Suprapubic skin (tissue), 4 donors: ENCODE measurements around the gene DHDH. TPM values are rescaled to one million over a fixed set of nuclear protein-coding genes. Genes with fewer than 3 reads are reported as not detected.
"Not testable (repeated sequence)": the region's sequence is repeated elsewhere in the genome, so short reads cannot be mapped to it uniquely, and the experiment has no call there.

Experiments used
- DNase-seq, 2 donors: peaks; one replicate each; pipeline ENCODE4 v3.0.0-alpha.2; 2019; ENCODE audit warnings: low spot score in 2 of 2
- H3K27ac ChIP-seq: fragments of 200-600 bp; sonication (generic); one replicate; pipeline ENCODE4 v1.5.1; 2019
- H3K27me3 ChIP-seq: fragments of 200-600 bp; sonication (generic); one replicate; pipeline ENCODE4 v1.5.1; 2019
- H3K36me3 ChIP-seq: fragments of 200-600 bp; sonication (generic); one replicate; pipeline ENCODE4 v1.5.1; 2019
- H3K4me1 ChIP-seq: fragments of 200-600 bp; sonication (generic); one replicate; pipeline ENCODE4 v1.5.1; 2019
- H3K4me3 ChIP-seq: fragments of 200-600 bp; sonication (generic); one replicate; pipeline ENCODE4 v1.5.1; 2019; ENCODE audit warnings: mild to moderate bottlenecking
- H3K9me3 ChIP-seq: fragments of 200-600 bp; sonication (generic); one replicate; pipeline ENCODE4 v1.5.1; 2019
- CTCF ChIP-seq, 2 donors: fragments of 200-600 bp in 1 of 2; fragments of 450-650 bp in 1 of 2; sonication (generic) in 1 of 2; IDR thresholded peaks; one replicate each; pipeline ENCODE4 v1.5.1; 2016 to 2019; ENCODE audit warnings: antibody characterized with exemption in 2 of 2, mild to moderate bottlenecking in 1 of 2, moderate library complexity in 1 of 2
- EP300 ChIP-seq: sonication (generic); formaldehyde crosslinking; IDR thresholded peaks from one replicate; pipeline ENCODE4 v1.6.1; 2017; ENCODE audit warnings: antibody characterized with exemption
- POLR2A ChIP-seq, 2 donors: fragments of 450-650 bp; IDR thresholded peaks; one replicate each; pipeline ENCODE4 v1.6.1; 2017; ENCODE audit warnings: antibody characterized with exemption in 2 of 2, mild to moderate bottlenecking in 2 of 2, moderate library complexity in 2 of 2
- POLR2AphosphoS5 ChIP-seq, 3 donors: sonication (generic); formaldehyde crosslinking; IDR thresholded peaks; one replicate each; pipeline ENCODE4 v1.6.1; 2017; ENCODE audit warnings: antibody characterized with exemption in 3 of 3
- WGBS: methylation state at CpG from one replicate; pipeline ENCODE4 v1.1.5; 2018; 5-methylcytosine and 5-hydroxymethylcytosine counted together
- total RNA-seq, 4 donors: library from RNA; depleted of rRNA; stranded (reverse); fragments of >200 nt; gene quantifications; one replicate each; pipeline ENCODE4 v1.1.0, GENCODE V29; 2016

DHDH gene
- total RNA-seq, 4 donors from 2014 or later, result 0.59 TPM; not detected in 3

DNA sequence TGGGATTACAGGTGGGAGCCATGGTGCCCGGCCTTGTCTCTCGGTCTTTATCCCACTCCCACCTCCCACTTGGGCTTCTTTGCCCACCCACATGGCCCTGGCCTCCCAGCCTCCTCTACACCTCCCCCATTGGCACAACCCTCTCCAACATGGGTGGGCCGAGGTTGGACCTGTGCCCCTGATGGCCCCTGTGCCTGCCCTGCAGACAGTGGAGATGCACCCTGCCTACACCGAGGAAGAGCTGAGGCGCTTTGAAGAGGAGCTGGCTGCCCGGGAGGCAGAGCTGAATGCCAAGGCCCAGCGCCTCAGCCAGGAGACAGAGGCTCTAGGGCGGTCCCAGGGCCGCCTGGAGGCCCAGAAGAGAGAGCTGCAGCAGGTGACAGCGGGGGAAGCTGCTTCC is 12.6 kb upstream of the DHDH start:
- H3K4me3 ChIP-seq, result no peak overlapping the region
- no peak for DNase-seq
- peaks cover 67% of the 10 kb centered on the region for H3K36me3 ChIP-seq
- WGBS, result 62% methylated on average over 3 of the region's 10 CpGs
- TF ChIP-seq POLR2A (IDR thresholded peaks at IDR 0.05) (no peak), CTCF (IDR thresholded peaks at IDR 0.05) (no peak), POLR2AphosphoS5 (IDR thresholded peaks at IDR 0.05) (no peak), EP300 (no peak)
- no peaks in the 10 kb centered on the region for H3K27me3 ChIP-seq
- H3K27ac ChIP-seq, result no peak overlapping the region
- H3K9me3 ChIP-seq, result no peaks in the 10 kb centered on the region
- H3K4me1 ChIP-seq, result no peaks in the 10 kb centered on the region

- Histone ChIP-seq H3K27ac (no peak overlapping the region), H3K4me1 (peaks cover 3% of the 10 kb centered on the region), H3K27me3 (no peaks in the 10 kb centered on the region), H3K9me3 (no peaks in the 10 kb centered on the region), H3K36me3 (peaks cover 57% of the 10 kb centered on the region), H3K4me3 (no peak overlapping the region)
- no peak for DNase-seq
- TF ChIP-seq EP300, result no peak
- TF ChIP-seq POLR2A (IDR thresholded peaks at IDR 0.05), result no peak
- TF ChIP-seq CTCF (IDR thresholded peaks at IDR 0.05), result no peak
- TF ChIP-seq POLR2AphosphoS5 (IDR thresholded peaks at IDR 0.05), result no peak
- 84% methylated on average over 8 of the region's 12 CpGs for WGBS
These were observed 11.6 kb upstream of the DHDH start for GRCh38 chr19:48921721-48922500.

- no peak overlapping the region for H3K27ac ChIP-seq
- WGBS, result 92% methylated on average over 18 of the region's 18 CpGs
- DNase-seq, result no peak
- no peaks in the 10 kb centered on the region for H3K9me3 ChIP-seq
- no peaks in the 10 kb centered on the region for H3K27me3 ChIP-seq
- no peak for TF ChIP-seq POLR2AphosphoS5 (IDR thresholded peaks at IDR 0.05)
- no peak for TF ChIP-seq POLR2A (IDR thresholded peaks at IDR 0.05)
- no peak for TF ChIP-seq EP300
- TF ChIP-seq CTCF (IDR thresholded peaks at IDR 0.05), result no peak
- H3K36me3 ChIP-seq, result peaks cover 50% of the 10 kb centered on the region
- no peak overlapping the region for H3K4me3 ChIP-seq
- H3K4me1 ChIP-seq, result peaks cover 7% of the 10 kb centered on the region
These were observed 10.7 kb upstream of the DHDH start for GRCh38 chr19:48922548-48923490.

GRCh38 chr19:48925240-48925843 is 8.2 kb upstream of the DHDH start:
- TF ChIP-seq POLR2AphosphoS5 (IDR thresholded peaks at IDR 0.05) (no peak), CTCF (IDR thresholded peaks at IDR 0.05) (no peak), POLR2A (IDR thresholded peaks at IDR 0.05) (no peak), EP300 (no peak)

DNA sequence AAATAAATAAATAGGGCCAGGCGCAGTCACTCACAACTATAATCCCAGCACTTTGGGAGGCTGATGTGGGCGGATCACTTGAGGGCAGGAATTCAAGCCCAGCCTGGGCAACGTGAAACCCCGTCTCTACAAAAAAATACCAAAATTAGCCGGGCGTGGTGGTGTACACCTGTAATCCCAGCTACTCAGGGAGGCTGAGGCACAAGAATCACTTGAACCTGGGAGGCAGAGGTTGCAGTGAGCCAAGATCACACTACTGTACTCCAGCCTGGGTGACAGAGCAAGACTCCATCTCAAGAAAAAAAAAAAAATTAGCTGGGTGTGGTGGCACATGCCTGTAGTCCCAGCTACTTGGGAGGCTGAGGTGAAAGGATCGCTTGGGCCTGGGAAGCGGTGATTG is 7.6 kb upstream of the DHDH start:
- not testable (repeated sequence) for DNase-seq, H3K4me1 ChIP-seq, H3K27ac ChIP-seq, H3K4me3 ChIP-seq, H3K9me3 ChIP-seq, H3K27me3 ChIP-seq
- WGBS, result 78% methylated on average over 8 of the region's 8 CpGs
- H3K36me3 ChIP-seq, result peaks cover 23% of the 10 kb centered on the region

More at GRCh38 chr19:48925240-48925843, 8.2 kb upstream of the DHDH start:
- H3K9me3 ChIP-seq, result no peaks in the 10 kb centered on the region
- WGBS, result 85% methylated on average over 11 of the region's 11 CpGs
- H3K27ac ChIP-seq, result no peak overlapping the region
- peaks cover 29% of the 10 kb centered on the region for H3K36me3 ChIP-seq
- no peaks in the 10 kb centered on the region for H3K27me3 ChIP-seq
- H3K4me1 ChIP-seq, result peaks cover 7% of the 10 kb centered on the region
- DNase-seq, result no peak
- no peak overlapping the region for H3K4me3 ChIP-seq
